Right atrium auricular region (tissue), 2 donors: ENCODE data around the gene RFT1. TPM values are rescaled to one million over a fixed set of nuclear protein-coding genes. Genes with fewer than 3 reads are reported as not detected.

ENCODE experiments used
- DNase-seq: peaks from one replicate; pipeline ENCODE4 v3.0.0-alpha.2; 2019; ENCODE audit warnings: low spot score
- H3K27ac ChIP-seq, 2 donors: fragments of 200-600 bp; sonication (generic); 1 replicate in 1 of 2; 2 replicates in 1 of 2; pipeline ENCODE4 v1.5.1; 2016 to 2019
- H3K27me3 ChIP-seq, 2 donors: fragments of 200-600 bp; sonication (generic); one replicate each; pipeline versions ENCODE4 v1.5.1 to v1.6.0; 2017 to 2019
- H3K36me3 ChIP-seq: fragments of 200-600 bp; sonication (generic); one replicate; pipeline ENCODE4 v1.5.1; 2016
- H3K4me1 ChIP-seq, 2 donors: fragments of 200-600 bp; sonication (generic); one replicate each; pipeline versions ENCODE4 v1.5.1 to v1.6.0; 2017 to 2019
- H3K4me3 ChIP-seq, 2 donors: fragments of 200-600 bp; sonication (generic); 1 replicate in 1 of 2; 2 replicates in 1 of 2; pipeline ENCODE4 v1.5.1; 2017 to 2019; ENCODE audit warnings: mild to moderate bottlenecking in 1 of 2, moderate library complexity in 1 of 2
- H3K9me3 ChIP-seq, 2 donors: fragments of 200-600 bp; sonication (generic); one replicate each; pipeline ENCODE4 v1.5.1; 2019
- CTCF ChIP-seq, 2 donors: fragments of 200-600 bp; sonication (generic); IDR thresholded peaks; one replicate each; pipeline ENCODE4 v1.5.1; 2019; ENCODE audit warnings: antibody characterized with exemption in 2 of 2
- total RNA-seq, 2 donors: library from RNA; depleted of rRNA; stranded (reverse); fragments of >200 nt; gene quantifications; one replicate each; pipeline ENCODE4 v1.1.0, GENCODE V29; 2016

Gene RFT1
- total RNA-seq, 2 donors from 2014 or later, result 6.2 to 6.8 TPM

GRCh38 chr3:53109190-53109589, 21.0 kb downstream of the RFT1 start:
- Histone ChIP-seq H3K36me3 (peaks cover 22% of the 10 kb centered on the region), H3K9me3 (no peaks in the 10 kb centered on the region), H3K4me1 (peaks cover 0 to 17% of the 10 kb centered on the region in 2 donors), H3K4me3 (no peak overlapping the region), H3K27ac (no peak overlapping the region), H3K27me3 (no peaks in the 10 kb centered on the region)
- no peak for TF ChIP-seq CTCF (IDR thresholded peaks at IDR 0.05)
- no peak for DNase-seq

GRCh38 chr3:53104762-53105161, 25.5 kb downstream of the RFT1 start:
- Histone ChIP-seq H3K27me3 (no peaks in the 10 kb centered on the region), H3K27ac (no peak overlapping the region), H3K36me3 (peaks cover 48% of the 10 kb centered on the region), H3K4me3 (no peak overlapping the region), H3K4me1 (no peaks in the 10 kb centered on the region), H3K9me3 (no peaks in the 10 kb centered on the region)
- DNase-seq, result no peak
- TF ChIP-seq CTCF (IDR thresholded peaks at IDR 0.05), result no peak

GRCh38 chr3:53103397-53104296, 26.6 kb downstream of the RFT1 start:
- H3K4me1 ChIP-seq, result no peaks in the 10 kb centered on the region
- H3K4me3 ChIP-seq, result no peak overlapping the region
- H3K27me3 ChIP-seq, result no peaks in the 10 kb centered on the region
- H3K27ac ChIP-seq, result no peak overlapping the region
- no peaks in the 10 kb centered on the region for H3K9me3 ChIP-seq
- TF ChIP-seq CTCF (IDR thresholded peaks at IDR 0.05), result no peak
- peaks cover 48% of the 10 kb centered on the region for H3K36me3 ChIP-seq
- no peak for DNase-seq

GRCh38 chr3:53102601-53103147, 27.6 kb downstream of the RFT1 start:
- no peaks in the 10 kb centered on the region for H3K9me3 ChIP-seq
- peak; percentile 63 for DNase-seq
- no peak for TF ChIP-seq CTCF (IDR thresholded peaks at IDR 0.05)
- no peak overlapping the region for H3K27ac ChIP-seq
- no peak overlapping the region for H3K4me3 ChIP-seq
- no peaks in the 10 kb centered on the region for H3K27me3 ChIP-seq
- no peaks in the 10 kb centered on the region for H3K4me1 ChIP-seq
- H3K36me3 ChIP-seq, result peaks cover 55% of the 10 kb centered on the region

GRCh38 chr3:53101956-53102355, 28.3 kb downstream of the RFT1 start:
- no peak for TF ChIP-seq CTCF (IDR thresholded peaks at IDR 0.05)
- DNase-seq, result no peak
- Histone ChIP-seq H3K27me3 (no peaks in the 10 kb centered on the region), H3K4me3 (no peak overlapping the region), H3K4me1 (no peaks in the 10 kb centered on the region), H3K27ac (no peak overlapping the region), H3K36me3 (peaks cover 61% of the 10 kb centered on the region), H3K9me3 (no peaks in the 10 kb centered on the region)
